Measurements from ENCODE around the gene MED13.
"Not testable (repeated sequence)": the region's sequence is repeated elsewhere in the genome, so short reads cannot be mapped to it uniquely, and the experiment has no call there.

MED13 gene

GRCh38 chr17:62090021-62090824 lies 25.1 kb upstream of the MED13 start:
- DNase-seq (ENCODE audit: low spot score), result peak; percentile 56

DNA sequence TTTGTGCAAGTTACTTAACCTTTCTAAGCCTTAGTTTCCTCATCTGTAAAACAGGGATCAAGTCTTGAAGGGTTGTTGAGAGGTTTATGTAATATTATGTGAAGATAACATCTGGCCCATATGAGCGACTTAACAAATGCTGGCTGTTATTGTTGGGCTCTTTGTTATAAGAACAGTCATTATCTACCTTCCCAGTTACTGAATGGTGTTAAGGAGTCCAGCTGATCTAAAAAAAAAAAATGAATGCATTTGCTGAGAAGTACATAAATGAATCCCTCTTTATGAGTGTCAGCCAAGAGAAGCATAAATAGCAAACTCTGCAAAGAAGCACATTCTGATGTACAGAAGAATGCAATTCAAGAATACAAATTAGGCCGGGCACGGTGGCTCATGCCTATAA lies 24.3 kb upstream of the MED13 start:
- no peak for DNase-seq (ENCODE audit: low spot score)

DNA sequence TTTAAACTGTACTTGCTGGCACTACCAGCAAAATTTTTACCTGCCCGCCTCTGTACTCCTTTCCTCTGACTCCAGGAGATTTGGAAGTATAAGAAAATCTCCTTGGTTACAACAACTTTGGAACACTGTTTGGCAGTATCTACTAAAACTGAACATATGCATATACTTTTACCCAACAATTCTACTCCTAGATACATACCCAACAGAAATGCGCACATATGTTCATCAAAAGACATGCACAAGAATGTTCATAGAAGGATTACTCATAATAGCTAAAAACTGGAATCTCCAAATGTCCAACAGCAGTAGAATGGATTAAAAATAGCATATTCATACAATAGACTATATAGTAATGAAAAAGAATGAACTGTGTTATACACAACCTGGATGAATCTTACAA lies 21.7 kb upstream of the MED13 start:
- no peak for DNase-seq (ENCODE audit: low spot score)

DNA sequence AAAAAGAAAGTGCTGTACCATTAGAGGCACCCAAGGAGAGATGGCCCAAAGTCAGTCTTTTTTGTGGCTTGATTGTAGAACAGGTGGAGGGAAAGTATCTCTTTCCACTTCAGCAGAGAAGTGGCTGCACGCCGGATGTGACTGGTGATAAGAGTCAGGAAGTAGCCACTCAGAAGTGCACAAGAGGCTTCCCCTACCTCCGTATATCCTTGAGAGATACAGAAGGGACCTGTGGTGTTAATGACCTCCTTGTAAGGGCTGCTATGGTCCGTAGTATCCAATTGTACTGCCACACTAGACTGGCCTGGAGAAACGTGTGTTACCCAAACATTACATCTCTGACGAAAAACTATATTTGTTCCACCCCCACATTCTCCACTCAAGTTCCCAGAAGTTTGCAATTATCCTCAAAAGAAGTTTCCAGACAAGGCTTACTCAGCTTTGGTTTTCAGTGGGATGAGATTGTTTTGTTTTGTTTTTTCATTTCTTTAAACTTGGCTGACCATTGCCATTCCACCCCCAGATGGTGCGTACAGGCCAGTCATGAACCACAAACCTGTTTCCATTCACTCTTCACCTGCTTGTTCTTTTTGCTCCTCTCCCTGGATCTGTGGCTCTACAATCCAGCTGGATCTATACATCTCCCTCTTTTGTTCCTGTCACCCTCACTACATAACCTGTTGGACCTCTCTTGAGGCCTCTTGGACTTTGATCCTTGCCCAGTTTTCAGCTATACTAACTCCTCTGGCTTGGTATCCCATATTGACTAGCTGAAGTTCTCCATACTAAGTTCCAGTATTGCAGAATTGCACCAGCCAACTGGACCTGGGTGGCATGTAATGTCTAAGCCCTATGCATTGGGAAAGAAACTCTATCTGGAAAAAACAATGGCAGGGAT lies 20.7 kb upstream of the MED13 start:
- no peak for DNase-seq (ENCODE audit: low spot score)

GRCh38 chr17:62084585-62084984 lies 19.5 kb upstream of the MED13 start:
- no peak for DNase-seq (ENCODE audit: low spot score)

GRCh38 chr17:62083651-62084050 lies 18.6 kb upstream of the MED13 start:
- DNase-seq (ENCODE audit: low spot score), result no peak

- no peak for DNase-seq (ENCODE audit: low spot score)
These were observed 15.6 kb upstream of the MED13 start for GRCh38 chr17:62080647-62081046.

GRCh38 chr17:62078009-62078408 lies 12.9 kb upstream of the MED13 start:
- DNase-seq (ENCODE audit: low spot score), result no peak

GRCh38 chr17:62076864-62077788 lies 12.0 kb upstream of the MED13 start:
- no peak for DNase-seq (ENCODE audit: low spot score)

DNA sequence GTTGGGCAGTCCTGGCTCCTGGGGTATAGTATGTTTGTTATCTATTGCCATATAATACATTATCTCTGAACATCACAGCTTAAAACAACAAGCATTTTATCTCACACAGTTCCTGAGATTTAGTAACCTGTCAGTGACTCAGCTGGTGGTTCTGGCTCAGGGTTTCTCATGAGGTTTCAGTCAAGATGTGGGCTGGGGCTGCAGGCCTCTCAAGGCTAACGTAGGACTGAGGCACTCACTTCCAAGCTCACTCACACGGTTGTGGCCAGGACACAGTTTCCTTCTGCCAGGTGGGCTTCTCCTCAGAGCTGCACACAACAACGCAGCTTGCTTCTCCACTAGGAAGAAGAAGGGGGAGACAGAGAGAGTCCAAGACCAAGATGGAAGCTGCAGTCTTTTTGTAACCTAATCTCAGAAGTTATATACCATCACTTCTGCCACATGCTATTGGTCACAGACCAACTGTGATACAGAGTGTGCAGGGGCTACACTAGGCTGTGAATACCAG lies 10.3 kb upstream of the MED13 start:
- no peak for DNase-seq (ENCODE audit: low spot score)

DNA sequence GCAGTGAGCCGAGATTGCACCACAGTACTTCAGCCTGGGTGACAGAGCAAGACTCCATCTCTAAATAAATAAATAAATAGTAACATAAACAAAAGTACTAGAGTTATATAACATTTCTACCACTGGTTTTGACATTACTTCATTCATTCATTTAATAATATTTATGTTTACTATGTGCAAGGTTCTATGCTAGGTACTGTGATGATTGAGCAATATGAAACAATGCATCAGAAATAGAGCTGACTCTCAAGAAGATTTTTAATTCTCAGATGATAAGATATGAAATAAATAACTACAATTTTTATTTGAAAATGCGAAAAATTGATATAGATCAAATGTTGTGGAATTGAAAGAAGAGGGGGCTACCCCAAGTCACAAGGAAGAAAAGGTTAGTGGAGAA lies 8.9 kb upstream of the MED13 start:
- no peak for DNase-seq (ENCODE audit: low spot score)

DNA sequence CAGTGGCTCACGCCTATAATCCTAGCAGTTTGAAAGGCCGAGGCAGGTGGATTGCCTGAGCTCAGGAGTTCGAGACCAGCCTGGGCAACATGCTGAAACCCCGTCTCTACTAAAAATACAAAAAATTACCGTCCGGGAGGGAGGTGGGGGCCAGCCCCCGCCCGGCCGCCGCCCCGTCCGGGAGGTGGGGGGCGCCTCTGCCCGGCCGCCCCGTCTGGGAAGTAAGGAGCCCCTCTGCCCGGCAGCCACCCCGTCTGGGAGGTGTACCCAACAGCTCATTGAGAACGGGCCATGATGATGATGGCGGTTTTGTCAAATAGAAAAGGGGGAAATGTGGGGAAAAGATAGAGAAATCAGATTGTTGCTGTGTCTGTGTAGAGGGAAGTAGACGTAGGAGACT lies 7.8 kb upstream of the MED13 start:
- DNase-seq (ENCODE audit: low spot score), result not testable (repeated sequence)

- no peak for DNase-seq (ENCODE audit: low spot score)
These were observed 5.8 kb upstream of the MED13 start for GRCh38 chr17:62070900-62071299.

DNA sequence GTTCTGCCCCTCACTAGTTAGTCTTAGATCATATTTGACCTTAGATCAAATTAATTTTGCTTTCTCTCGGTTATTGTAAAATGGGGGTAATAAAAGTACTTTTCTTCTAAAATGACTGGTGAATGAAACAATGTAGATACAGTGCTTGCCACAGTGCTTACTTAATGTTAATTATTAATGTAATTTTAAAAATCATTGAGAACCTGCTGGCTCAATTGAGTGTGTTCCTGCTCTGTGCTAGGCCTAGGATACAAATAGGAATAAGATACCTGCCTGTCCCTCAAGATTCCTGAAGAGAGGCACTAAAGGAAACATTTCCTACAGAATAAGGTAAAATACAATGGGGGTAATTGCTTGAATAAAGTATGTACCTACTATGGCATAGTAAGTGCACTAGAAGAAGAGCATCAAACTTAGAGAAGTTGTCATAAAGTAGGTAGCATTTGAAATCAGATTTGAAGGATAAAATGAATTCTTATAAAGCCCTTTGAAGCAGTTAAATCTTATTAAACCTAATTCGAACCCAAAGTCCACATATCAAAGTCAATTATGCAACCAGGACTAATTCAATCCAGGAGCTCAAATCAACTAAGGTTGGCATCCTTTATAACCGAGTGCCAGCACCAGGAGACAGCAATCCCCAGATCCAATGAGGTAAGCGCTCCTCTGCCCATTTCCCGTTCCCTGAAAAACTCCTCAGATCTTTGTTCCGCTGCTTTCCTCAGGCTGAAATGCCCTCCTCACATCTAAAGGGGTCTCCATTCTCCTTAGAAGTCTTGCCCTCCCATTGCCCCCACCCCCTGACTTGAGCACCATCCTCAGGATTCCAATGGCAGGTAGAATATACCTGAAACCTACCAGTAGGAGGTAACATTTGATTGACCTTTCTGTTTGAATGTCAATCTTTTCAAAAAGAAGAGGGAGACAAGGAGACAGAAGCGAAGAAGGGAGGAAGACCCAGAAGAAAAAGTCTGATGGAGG lies 2.4 kb upstream of the MED13 start:
- DNase-seq (ENCODE audit: low spot score), result no peak

DNA sequence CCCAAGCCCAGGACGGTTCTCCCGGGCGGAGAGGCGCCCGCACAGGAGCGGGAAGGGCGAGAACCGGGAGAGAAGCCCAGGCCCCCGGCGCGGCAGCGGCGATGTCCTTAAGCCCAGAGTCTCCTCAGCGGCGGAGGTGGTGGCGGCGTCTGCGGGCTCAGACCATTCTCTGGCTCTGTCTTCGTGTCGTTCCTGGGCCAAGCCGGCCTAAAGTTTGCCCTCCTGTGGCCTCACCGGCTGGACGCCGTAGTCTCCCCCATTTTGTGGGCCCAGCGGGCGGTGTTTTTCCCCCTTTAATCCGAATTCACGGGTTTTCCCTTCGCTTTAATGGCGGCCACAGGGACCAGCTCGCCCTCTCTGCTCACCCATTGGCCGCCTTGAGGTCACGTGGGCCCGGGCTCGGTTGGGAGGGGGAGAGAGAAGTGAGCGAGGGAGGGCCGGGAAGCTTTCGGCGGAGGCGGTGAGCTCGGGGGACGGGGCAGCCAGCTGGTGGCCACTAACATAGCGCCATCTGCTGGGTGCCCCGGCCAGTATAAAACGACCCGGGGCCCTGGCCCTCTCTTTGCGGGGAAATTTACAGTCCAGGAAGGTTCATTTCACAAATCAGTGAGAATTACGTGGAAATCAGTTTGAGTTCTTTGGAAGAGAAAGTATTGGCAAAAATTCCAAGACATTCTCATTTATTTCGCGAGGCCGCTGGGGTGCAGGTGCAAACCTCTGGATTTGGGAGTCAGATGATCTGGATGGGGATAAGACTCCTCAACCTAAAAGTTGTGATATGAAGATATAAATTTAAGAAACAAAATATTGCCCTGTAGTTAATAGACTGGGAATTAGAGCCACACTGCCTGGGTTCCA lies 762 bp upstream of the MED13 start:
- peak; percentile 97 for DNase-seq (ENCODE audit: low spot score)

GRCh38 chr17:62064029-62064790 lies 868 bp downstream of the MED13 start:
- DNase-seq (ENCODE audit: low spot score), result no peak

DNA sequence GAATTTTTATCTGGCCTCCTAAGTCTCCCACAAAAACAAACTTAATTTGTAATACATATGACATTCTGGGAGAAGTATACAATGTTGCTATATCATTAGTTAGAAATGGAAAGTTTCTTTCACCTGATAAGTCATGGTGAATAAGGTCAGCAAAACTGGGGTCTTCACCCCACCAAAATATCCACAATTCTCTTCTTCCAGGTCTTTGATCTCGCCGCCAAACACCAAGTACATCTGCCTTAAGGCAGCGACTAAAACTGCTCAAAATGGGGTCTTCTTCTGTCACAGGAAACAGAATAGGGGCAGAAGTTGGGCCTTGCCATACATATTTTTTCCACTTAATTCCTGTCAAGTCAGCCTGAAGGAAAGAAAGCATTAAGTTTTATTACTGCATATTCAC lies 2.1 kb downstream of the MED13 start:
- no peak for DNase-seq (ENCODE audit: low spot score)

DNA sequence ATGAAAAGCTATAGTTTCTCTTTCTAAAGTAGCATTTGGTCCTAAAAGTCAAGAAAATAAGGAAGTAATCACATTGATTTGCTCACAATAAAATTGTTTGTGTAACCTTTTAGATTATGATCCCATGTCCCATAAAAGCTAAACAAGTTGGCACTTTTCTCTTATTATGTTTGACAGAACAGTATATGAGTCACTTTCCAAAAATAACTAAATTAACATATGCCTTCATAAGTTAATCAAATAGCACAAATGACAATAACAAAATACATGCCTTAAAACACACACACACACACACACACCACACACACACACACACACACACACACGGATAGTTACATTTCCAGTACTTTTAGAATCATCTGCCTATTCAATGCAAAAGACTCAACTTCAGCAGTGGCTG lies 2.8 kb downstream of the MED13 start:
- DNase-seq (ENCODE audit: low spot score), result no peak

GRCh38 chr17:62059414-62059813 lies 5.7 kb downstream of the MED13 start:
- no peak for DNase-seq (ENCODE audit: low spot score)

Data from HuH-7 (cell line).